AG04449 (cell line): ENCODE measurements around the gene BICRA.
"Not testable (repeated sequence)": the region's sequence is repeated elsewhere in the genome, so short reads cannot be mapped to it uniquely, and the experiment has no call there.

Source experiments
- CTCF ChIA-PET: fragments of 350-600 bp; formaldehyde crosslinking; extraction: SDS; loops from one replicate; lab custom pipeline; 2021; ENCODE audit warnings: antibody characterized with exemption; lab: Yijun Ruan, JAX
- POLR2A ChIA-PET: fragments of 400-600, 350-600 bp; formaldehyde crosslinking; extraction: SDS; loops from one replicate; lab custom pipeline; 2020; ENCODE audit warnings: antibody characterized with exemption, inconsistent platforms; lab: Yijun Ruan, JAX
- DNase-seq: peaks from one replicate; pipeline ENCODE4 v3.0.0-alpha.2; 2010; ENCODE audit warnings: low read depth, low spot score
- H3K4me3 ChIP-seq: 2 replicates; pipeline ENCODE4 v1.5.1; 2011; ENCODE audit warnings: low read depth, mild to moderate bottlenecking, control low read depth, low read length
- CTCF ChIP-seq: IDR thresholded peaks from one replicate; pipeline ENCODE4 v1.5.1; 2011; ENCODE audit warnings: mild to moderate bottlenecking, moderate library complexity, low read length, control low read depth, inconsistent platforms; ENCODE audit not compliant: insufficient read depth; ENCODE audit errors: missing control alignments

BICRA gene

DNA sequence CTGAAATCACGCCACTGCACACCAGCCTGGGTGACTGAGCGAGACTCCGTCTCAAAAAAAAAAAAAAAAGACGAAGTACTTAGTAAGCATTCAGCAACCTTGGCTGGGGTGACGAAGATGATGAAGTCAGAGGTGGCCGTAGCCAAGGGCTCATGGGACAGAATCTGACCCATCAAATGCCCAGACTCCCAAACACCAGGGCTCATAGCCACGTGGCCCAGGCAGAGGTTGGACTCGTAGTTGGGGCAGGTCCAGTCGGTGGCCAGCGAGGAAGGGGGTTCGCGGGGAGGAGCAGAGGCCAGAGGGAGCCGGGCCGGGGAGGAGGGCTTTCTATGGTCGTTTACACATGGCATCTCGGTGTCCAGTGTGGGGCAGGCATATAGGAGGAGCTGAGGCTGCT is 52.2 kb downstream of the BICRA start:
- ChIA-PET POLR2A (no interaction called here), CTCF (interaction anchor here (2.3 kb wide), 1 partner anchor 225 kb away, joined by 8 read pairs; no protein-coding TSS in a partner anchor)
- no peak for DNase-seq
- no peak overlapping the region for H3K4me3 ChIP-seq
- TF ChIP-seq CTCF, result no peak

GRCh38 chr19:47661611-47662010 is 52.7 kb downstream of the BICRA start:
- no peak for TF ChIP-seq CTCF
- H3K4me3 ChIP-seq, result no peak overlapping the region
- POLR2A ChIA-PET, result interaction anchor here (0.8 kb wide), 1 partner anchor 178 kb away, joined by 5 read pairs; the partner anchor contains the start of gene KPTN
- DNase-seq, result no peak
- CTCF ChIA-PET, result interaction anchor here (1.1 to 2.3 kb wide), 2 partner anchors 36 to 225 kb away, joined by 3 to 8 read pairs; no protein-coding TSS in a partner anchor

GRCh38 chr19:47663435-47663910 is 54.5 kb downstream of the BICRA start:
- POLR2A ChIA-PET, result interaction anchor here (0.6 to 1.1 kb wide), 3 partner anchors 20 to 101 kb away, joined by 3 to 7 read pairs (median 4); no protein-coding TSS in a partner anchor
- no peak for TF ChIP-seq CTCF
- DNase-seq, result peak; percentile 94
- CTCF ChIA-PET, result interaction anchor here (0.9 to 1.4 kb wide), 3 partner anchors 9 to 148 kb away, joined by 3 read pairs; no protein-coding TSS in a partner anchor
- H3K4me3 ChIP-seq, result no peak overlapping the region

- DNase-seq, result peak; percentile 95
- no peak for TF ChIP-seq CTCF
- POLR2A ChIA-PET, result interaction anchor here (0.6 to 1.1 kb wide), 3 partner anchors 19 to 101 kb away, joined by 3 to 7 read pairs (median 4); no protein-coding TSS in a partner anchor
- CTCF ChIA-PET, result interaction anchor here (0.9 to 1.1 kb wide), 2 partner anchors 36 to 51 kb away, joined by 3 read pairs; no protein-coding TSS in a partner anchor
- H3K4me3 ChIP-seq, result peak overlapping the region; percentile 18
Measured at GRCh38 chr19:47663911-47664771, 55.2 kb downstream of the BICRA start.

- CTCF ChIA-PET, result interaction anchor here (1.8 to 2.0 kb wide), 2 partner anchors 8 to 153 kb away, joined by 4 to 8 read pairs; no protein-coding TSS in a partner anchor
- DNase-seq, H3K4me3 ChIP-seq, POLR2A ChIA-PET: not testable (repeated sequence)
Measured at GRCh38 chr19:47668556-47668955, 59.6 kb downstream of the BICRA start.

DNA sequence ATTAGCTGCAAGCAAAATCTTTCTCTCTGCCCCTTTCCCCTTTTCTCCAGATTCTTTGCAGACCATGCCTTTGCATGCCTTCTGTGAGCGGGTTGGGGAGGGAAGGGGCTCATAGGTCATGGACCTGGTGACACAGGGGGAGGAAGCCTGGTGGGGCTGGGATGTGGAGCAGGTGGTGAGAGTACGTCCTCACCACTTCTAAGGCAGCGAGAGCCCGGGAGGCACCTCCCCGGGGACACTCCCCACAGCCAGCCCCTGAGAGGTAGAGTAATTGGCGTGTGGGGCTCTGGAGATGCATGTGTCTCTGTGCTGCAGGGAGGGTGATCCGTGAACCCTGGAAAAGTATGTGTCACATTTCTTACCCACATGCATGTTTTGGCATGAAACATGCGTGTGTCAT is 61.8 kb downstream of the BICRA start:
- POLR2A ChIA-PET, result no interaction called here
- DNase-seq, result no peak
- no peak overlapping the region for H3K4me3 ChIP-seq
- TF ChIP-seq CTCF, result no peak
- CTCF ChIA-PET, result no interaction called here
